Esophagus muscularis mucosa (tissue), 3 donors: ENCODE measurements around the gene IL2RA.

Experiments
- CTCF ChIP-seq, 3 experiments: fragments of 200-600 bp in 2 of 3; fragments of 450-650 bp in 1 of 3; sonication (generic) in 2 of 3; IDR thresholded peaks; one replicate each; pipeline ENCODE4 v1.5.1; 2017 to 2019; ENCODE audit warnings: antibody characterized with exemption in 3 of 3, mild to moderate bottlenecking in 2 of 3, moderate library complexity in 1 of 3
- POLR2AphosphoS5 ChIP-seq, 2 donors: sonication (generic); formaldehyde crosslinking; IDR thresholded peaks; one replicate each; pipeline ENCODE4 v1.6.1; 2017; ENCODE audit warnings: antibody characterized with exemption in 2 of 2

- no peak for TF ChIP-seq POLR2AphosphoS5 (IDR thresholded peaks at IDR 0.05)
- TF ChIP-seq CTCF (IDR thresholded peaks at IDR 0.05) = no peak
Observed at GRCh38 chr10:6037422-6037821, 24.7 kb downstream of the IL2RA start.
